Spleen (tissue), 11 donors: ENCODE measurements around the gene CABLES1. TPM values are rescaled to one million over a fixed set of nuclear protein-coding genes. Genes with fewer than 3 reads are reported as not detected.

Experiments used
- DNase-seq: peaks from one replicate; pipeline ENCODE4 v3.0.0-alpha.2; 2020
- H3K27ac ChIP-seq, 8 donors: fragments of 200-600 bp; sonication (generic) in 7 of 8; 1 replicate in 4 of 8; 2 replicates in 4 of 8; pipeline versions ENCODE4 v1.5.0 to v1.8.0; 2016 to 2021; ENCODE audit warnings: inconsistent platforms in 4 of 8, mild to moderate bottlenecking in 4 of 8, moderate library complexity in 1 of 8
- H3K27me3 ChIP-seq, 7 donors: fragments of 200-600 bp; sonication (generic) in 6 of 7; replicated peaks in 1 of 7; 1 replicate in 4 of 7; 2 replicates in 3 of 7; pipeline versions ENCODE4 v1.5.0 to v1.8.0; 2016 to 2021; ENCODE audit warnings: inconsistent platforms in 3 of 7, mild to moderate bottlenecking in 1 of 7
- H3K36me3 ChIP-seq, 6 donors: fragments of 200-600 bp; sonication (generic) in 5 of 6; 1 replicate in 4 of 6; 2 replicates in 2 of 6; pipeline versions ENCODE4 v1.5.0 to v1.8.0; 2016 to 2021; ENCODE audit warnings: inconsistent platforms in 2 of 6
- H3K4me1 ChIP-seq, 6 donors: fragments of 200-600 bp; sonication (generic) in 5 of 6; 1 replicate in 3 of 6; 2 replicates in 3 of 6; pipeline versions ENCODE4 v1.5.0 to v1.8.0; 2016 to 2021; ENCODE audit warnings: inconsistent platforms in 3 of 6
- H3K4me3 ChIP-seq, 8 donors: fragments of 200-600 bp; sonication (generic) in 7 of 8; 1 replicate in 4 of 8; 2 replicates in 4 of 8; pipeline versions ENCODE4 v1.5.0 to v1.8.0; 2016 to 2021; ENCODE audit warnings: inconsistent platforms in 4 of 8, mild to moderate bottlenecking in 4 of 8, moderate library complexity in 2 of 8
- H3K9me3 ChIP-seq, 8 donors: fragments of 200-600 bp; sonication (generic) in 7 of 8; 1 replicate in 4 of 8; 2 replicates in 4 of 8; pipeline versions ENCODE4 v1.5.0 to v1.8.0; 2016 to 2021; ENCODE audit warnings: inconsistent platforms in 4 of 8
- CTCF ChIP-seq, 11 experiments: fragments of 200-600 bp in 7 of 11; fragments of 450-650 bp in 4 of 11; sonication (generic) in 4 of 11; IDR thresholded peaks in 8 of 11; conservative IDR thresholded peaks in 3 of 11; 1 replicate in 7 of 11; 2 replicates in 4 of 11; pipeline versions ENCODE4 v1.4.0 to v1.8.0; 2016 to 2021; ENCODE audit warnings: antibody characterized with exemption in 11 of 11, inconsistent platforms in 4 of 11, mild to moderate bottlenecking in 1 of 11
- POLR2A ChIP-seq, 3 donors: fragments of 450-650 bp; IDR thresholded peaks; one replicate each; pipeline ENCODE4 v1.5.1; 2017; ENCODE audit warnings: antibody characterized with exemption in 3 of 3, mild to moderate bottlenecking in 1 of 3
- POLR2AphosphoS5 ChIP-seq, 3 donors: sonication (generic); formaldehyde crosslinking; IDR thresholded peaks; one replicate each; pipeline ENCODE4 v1.5.1; 2017; ENCODE audit warnings: antibody characterized with exemption in 3 of 3
- whole genome bisulfite sequencing, 5 donors: extraction: QIAGEN DNeasy Blood & Tissue Kit in 3 of 5; methylation state at CpG; one replicate each; pipeline versions ENCODE4 v1.1.5 to v1.1.7; 2013 to 2018; 5-methylcytosine and 5-hydroxymethylcytosine counted together
- intact Hi-C: fragments of 100-400 bp; cut with DNase I; formaldehyde crosslinking; loops from one replicate; pipeline ENCODE4 v1.15.0; 2023; ENCODE audit warnings: low total_unique reads
- polyA plus RNA-seq, 3 donors: library from polyadenylated mRNA; stranded (reverse); fragments of 200-250 nt; gene quantifications; one replicate each; pipeline ENCODE4 v1.2.1, GENCODE V29; 2013
- total RNA-seq, 7 donors: library from RNA; depleted of rRNA in 3 of 7; stranded (reverse); fragments of >200 nt in 3 of 7; fragmentation: NEBNext Ultra II Directional in 4 of 7; extraction: Animal tissue kit (Norgen Biotek cat#: 25700) in 4 of 7; gene quantifications; one replicate each; pipeline versions ENCODE4 v1.1.0 to v1.2.1, GENCODE V29; 2016 to 2021
- donor health status: healthy with polysubstance abuse.
- donor health status: DM: no; HTN: no; CAD: no; lungs with moderate emphysema.
- donor health status: DM: no; HTN: no; CAD: no.
- donor health status: Bipolar disorder and iron deficiency.
- donor health status: healthy.
- donor health status: DM: no; HTN: no; CAD: no.
- donor health status: DM: yes; HTN: yes; CAD: no.

Gene CABLES1
- total and polyA plus RNA-seq, 10 donors: 1.7 to 18.7 (median 6.0) TPM

DNA sequence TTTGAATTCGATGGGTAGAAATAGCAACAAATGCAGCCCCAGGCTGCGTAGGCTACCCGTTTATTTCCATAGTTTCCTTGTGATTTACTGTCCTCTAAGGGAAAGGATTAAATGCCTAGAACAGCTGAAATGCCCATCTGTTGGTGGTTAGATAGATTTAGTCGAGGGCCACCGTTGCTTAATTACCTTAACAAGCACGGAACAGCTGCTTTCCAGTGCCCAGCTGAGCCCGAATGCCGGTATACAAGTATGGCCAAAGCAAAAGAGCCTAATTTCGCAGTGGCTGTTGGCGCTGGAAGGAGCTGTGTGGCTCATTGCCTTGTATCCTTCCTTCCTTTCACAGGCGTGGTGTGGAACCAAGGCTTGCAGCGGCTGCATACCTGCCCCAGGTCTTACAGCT is 109.1 kb downstream of the CABLES1 start:
- H3K27ac ChIP-seq: no peak overlapping the region
- no peak for DNase-seq
- TF ChIP-seq POLR2AphosphoS5 (IDR thresholded peaks at IDR 0.05) (no peak), CTCF (IDR thresholded peaks at IDR 0.05 in 8 of 11, conservative IDR thresholded peaks at IDR 0.05 in 3 of 11) (no peak), POLR2A (IDR thresholded peaks at IDR 0.05) (no peak)
- no peaks in the 10 kb centered on the region for H3K27me3 ChIP-seq
- intact Hi-C loops: no loop called here
- H3K4me1 ChIP-seq: peaks cover 0 to 21% (median 0%) of the 10 kb centered on the region in 6 donors
- peaks cover 0 to 16% (median 0%) of the 10 kb centered on the region in 6 donors for H3K36me3 ChIP-seq
- WGBS, 5 donors: 79 to 89% (median 86%) methylated on average over 12 of the region's 12 CpGs
- H3K9me3 ChIP-seq: peaks cover 0 to 4% (median 0%) of the 10 kb centered on the region in 8 donors
- H3K4me3 ChIP-seq: no peak overlapping the region

GRCh38 chr18:23245461-23245860 is 110.2 kb downstream of the CABLES1 start:
- Histone ChIP-seq H3K27me3 (no peaks in the 10 kb centered on the region), H3K36me3 (peaks cover 0 to 16% (median 0%) of the 10 kb centered on the region in 6 donors), H3K4me1 (peaks cover 0 to 21% (median 0%) of the 10 kb centered on the region in 6 donors), H3K27ac (no peak overlapping the region), H3K9me3 (peaks cover 0 to 4% (median 0%) of the 10 kb centered on the region in 8 donors), H3K4me3 (no peak overlapping the region)
- TF ChIP-seq CTCF (IDR thresholded peaks at IDR 0.05 in 8 of 11, conservative IDR thresholded peaks at IDR 0.05 in 3 of 11): no peak
- TF ChIP-seq POLR2A (IDR thresholded peaks at IDR 0.05): no peak
- TF ChIP-seq POLR2AphosphoS5 (IDR thresholded peaks at IDR 0.05): no peak
- DNase-seq: no peak
- WGBS, 5 donors: 90 to 96% (median 95%) methylated on average over 6 of the region's 6 CpGs
- intact Hi-C loops: no loop called here

GRCh38 chr18:23247331-23247730 is 112.0 kb downstream of the CABLES1 start:
- peaks cover 0 to 16% (median 0%) of the 10 kb centered on the region in 6 donors for H3K36me3 ChIP-seq
- intact Hi-C loops: no loop called here
- no peak overlapping the region for H3K4me3 ChIP-seq
- peaks cover 0 to 4% (median 0%) of the 10 kb centered on the region in 8 donors for H3K9me3 ChIP-seq
- 94 to 100% (median 96%) methylated on average over 8 to 10 of the region's 10 CpGs for WGBS, 5 donors
- no peak for DNase-seq
- peaks cover 0 to 25% (median 3%) of the 10 kb centered on the region in 6 donors for H3K4me1 ChIP-seq
- H3K27me3 ChIP-seq: no peaks in the 10 kb centered on the region
- TF ChIP-seq CTCF (IDR thresholded peaks at IDR 0.05 in 8 of 11, conservative IDR thresholded peaks at IDR 0.05 in 3 of 11): no peak
- no peak for TF ChIP-seq POLR2AphosphoS5 (IDR thresholded peaks at IDR 0.05)
- no peak for TF ChIP-seq POLR2A (IDR thresholded peaks at IDR 0.05)
- no peak overlapping the region for H3K27ac ChIP-seq

DNA sequence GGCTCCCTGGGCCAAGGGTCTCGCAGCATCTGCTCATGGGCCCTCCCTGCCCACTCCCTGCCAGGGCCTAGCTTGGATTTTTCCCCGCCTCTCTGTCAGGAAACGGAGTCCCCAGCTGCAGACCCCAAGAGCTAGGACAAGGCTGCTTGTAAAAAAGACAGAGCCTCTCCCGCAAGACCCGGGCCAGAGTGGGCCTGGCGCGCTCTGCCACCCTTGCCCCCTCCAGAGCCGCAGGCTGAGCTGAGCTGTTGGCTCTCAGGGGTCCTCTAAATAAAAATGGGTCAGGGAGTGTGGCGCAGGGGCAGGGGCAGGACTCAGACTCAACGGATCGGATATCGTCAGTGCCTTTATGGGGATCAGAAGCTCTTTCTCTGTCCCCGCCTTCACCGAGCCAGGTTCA is 112.6 kb downstream of the CABLES1 start:
- peaks cover 0 to 4% (median 0%) of the 10 kb centered on the region in 8 donors for H3K9me3 ChIP-seq
- 96 to 99% (median 97%) methylated on average over 14 of the region's 14 CpGs for WGBS, 5 donors
- H3K36me3 ChIP-seq: peaks cover 0 to 16% (median 0%) of the 10 kb centered on the region in 6 donors
- H3K27me3 ChIP-seq: no peaks in the 10 kb centered on the region
- intact Hi-C loops: no loop called here
- no peak for TF ChIP-seq CTCF (IDR thresholded peaks at IDR 0.05 in 8 of 11, conservative IDR thresholded peaks at IDR 0.05 in 3 of 11)
- no peak for TF ChIP-seq POLR2A (IDR thresholded peaks at IDR 0.05)
- TF ChIP-seq POLR2AphosphoS5 (IDR thresholded peaks at IDR 0.05): no peak
- no peak overlapping the region for H3K4me3 ChIP-seq
- peaks cover 0 to 19% (median 3%) of the 10 kb centered on the region in 6 donors for H3K4me1 ChIP-seq
- H3K27ac ChIP-seq: no peak overlapping the region
- no peak for DNase-seq
